BJ (cell line): Measurements from ENCODE around the gene NCAPG. TPM values are rescaled to one million over a fixed set of nuclear protein-coding genes. Genes with fewer than 3 reads are reported as not detected.

Source experiments
- CTCF ChIA-PET: fragments of 350-600 bp; formaldehyde crosslinking; extraction: SDS; loops from one replicate; lab custom pipeline; 2021; ENCODE audit warnings: antibody characterized with exemption, inconsistent platforms; lab: Yijun Ruan, JAX
- POLR2A ChIA-PET: fragments of 300-600 bp; sonication (Branson Sonifier 250); formaldehyde crosslinking; extraction: SDS; loops from one replicate; lab custom pipeline; 2021; ENCODE audit warnings: antibody characterized with exemption; lab: Charles Lee
- DNase-seq: peaks from one replicate; pipeline ENCODE4 v3.0.0-alpha.2; 2011; ENCODE audit warnings: low read depth
- H3K27me3 ChIP-seq: 2 replicates; pipeline ENCODE4 v1.6.0; 2011; ENCODE audit warnings: low read length; ENCODE audit not compliant: control insufficient read depth, insufficient read depth
- H3K36me3 ChIP-seq: 2 replicates; pipeline ENCODE4 v1.5.1; 2011; ENCODE audit warnings: low read length; ENCODE audit not compliant: control insufficient read depth, insufficient read depth
- H3K4me3 ChIP-seq: 2 replicates; pipeline ENCODE4 v1.5.1; 2011; ENCODE audit warnings: low read depth, mild to moderate bottlenecking, control low read depth, low read length
- CTCF ChIP-seq: IDR thresholded peaks from 2 replicates; pipeline ENCODE4 v1.5.1; 2011; ENCODE audit warnings: low read depth, mild to moderate bottlenecking, control low read depth, inconsistent platforms, low read length, moderate library complexity; ENCODE audit not compliant: insufficient read depth
- polyA plus RNA-seq: library from polyadenylated mRNA; depleted of rRNA; stranded (reverse); fragments of >200 nt; gene quantifications from 2 replicates; pipeline ENCODE4 v1.2.3, GENCODE V29; 2011

NCAPG gene
- polyA plus RNA-seq, 1 experiment = 7.8 TPM

DNA sequence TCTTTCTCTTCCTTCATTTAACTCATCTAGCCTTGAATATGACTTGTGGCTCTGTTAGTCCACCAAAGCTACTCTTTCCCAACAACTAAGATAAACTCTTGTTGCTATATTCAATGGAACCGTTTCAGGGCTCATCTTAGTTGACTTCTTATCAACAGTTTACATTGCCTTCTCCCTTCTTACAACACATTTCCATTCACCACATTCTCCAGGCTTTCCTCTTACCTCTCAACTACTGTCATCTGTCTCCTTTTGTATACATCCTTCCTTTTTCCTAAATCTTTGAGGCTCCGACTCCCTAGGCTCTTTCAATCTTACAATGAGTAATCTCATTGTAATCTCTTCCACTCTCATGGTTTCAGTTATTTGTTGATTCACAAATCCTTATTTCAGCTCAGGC lies 58.5 kb downstream of the NCAPG start:
- no peaks in the 10 kb centered on the region for H3K27me3 ChIP-seq
- no peak overlapping the region for H3K4me3 ChIP-seq
- POLR2A ChIA-PET = no interaction called here
- TF ChIP-seq CTCF = no peak
- H3K36me3 ChIP-seq = no peaks in the 10 kb centered on the region
- CTCF ChIA-PET = no interaction called here
- DNase-seq = no peak

DNA sequence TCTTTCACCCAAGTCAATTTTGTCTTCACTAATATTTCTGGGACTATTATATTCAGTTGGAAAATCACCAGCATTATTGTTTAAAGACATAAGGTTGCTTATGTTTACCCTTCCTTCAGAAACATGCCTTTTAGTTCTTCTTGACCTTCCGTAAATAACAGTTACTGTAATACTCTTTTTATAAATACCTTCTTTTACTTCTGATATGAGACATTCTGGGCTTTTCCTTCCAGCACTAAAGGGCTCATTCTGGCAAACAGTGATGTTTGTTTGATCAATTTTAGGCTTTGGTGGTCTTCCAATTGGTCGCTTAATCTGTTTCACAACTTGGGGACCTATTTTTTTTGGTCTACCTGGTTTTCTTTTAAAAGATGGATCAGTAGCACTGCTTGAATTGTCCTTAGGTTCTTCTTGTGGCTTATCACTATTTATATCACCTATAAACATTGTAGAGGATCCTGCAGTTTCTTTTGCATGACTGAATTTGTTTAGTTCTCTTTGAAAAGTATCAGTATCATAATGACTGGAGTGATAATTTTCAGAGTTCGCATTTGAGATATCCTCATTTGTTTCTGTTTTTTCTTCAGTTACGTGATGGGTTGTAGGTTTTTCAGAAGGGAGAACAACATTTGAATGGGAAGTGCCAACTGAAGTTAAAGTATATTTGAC lies 64.8 kb downstream of the NCAPG start:
- Histone ChIP-seq H3K27me3 (no peaks in the 10 kb centered on the region), H3K4me3 (no peak overlapping the region), H3K36me3 (no peaks in the 10 kb centered on the region)
- POLR2A ChIA-PET = no interaction called here
- CTCF ChIA-PET = interaction anchor here (0.9 kb wide), 1 partner anchor 9 kb away, joined by 3 read pairs; no protein-coding TSS in a partner anchor
- TF ChIP-seq CTCF = no peak
- DNase-seq = no peak

- CTCF ChIA-PET = no interaction called here
- POLR2A ChIA-PET = no interaction called here
- DNase-seq = no peak
Observed at GRCh38 chr4:17876943-17877342, 66.2 kb downstream of the NCAPG start.

DNA sequence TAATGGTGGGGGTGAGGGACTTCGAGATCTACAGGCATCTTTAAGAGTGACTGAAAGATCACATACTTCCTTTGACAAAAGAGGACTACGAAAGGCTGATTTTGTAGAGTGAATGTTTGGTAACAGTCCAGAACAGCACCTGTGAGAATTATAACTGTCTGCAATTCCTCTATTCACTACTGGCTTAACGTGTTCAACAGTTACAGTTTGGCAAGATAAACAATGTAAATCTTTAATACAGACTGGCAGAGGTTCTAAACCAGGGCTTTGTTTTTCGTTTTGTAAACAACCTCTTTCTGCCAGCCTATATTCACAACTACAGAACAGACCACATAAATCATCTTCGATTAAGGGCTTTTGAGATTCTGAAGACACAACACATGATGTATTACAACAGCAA lies 66.9 kb downstream of the NCAPG start:
- Histone ChIP-seq H3K4me3 (no peak overlapping the region), H3K27me3 (no peaks in the 10 kb centered on the region), H3K36me3 (no peaks in the 10 kb centered on the region)
- no peak for DNase-seq
- ChIA-PET CTCF (interaction anchor here (1.2 kb wide), 1 partner anchor 60 kb away, joined by 3 read pairs; no protein-coding TSS in a partner anchor), POLR2A (no interaction called here)
- TF ChIP-seq CTCF = no peak

More at GRCh38 chr4:17876943-17877342, 66.2 kb downstream of the NCAPG start:
- no peaks in the 10 kb centered on the region for H3K36me3 ChIP-seq
- TF ChIP-seq CTCF = no peak
- H3K27me3 ChIP-seq = no peaks in the 10 kb centered on the region
- no peak overlapping the region for H3K4me3 ChIP-seq

DNA sequence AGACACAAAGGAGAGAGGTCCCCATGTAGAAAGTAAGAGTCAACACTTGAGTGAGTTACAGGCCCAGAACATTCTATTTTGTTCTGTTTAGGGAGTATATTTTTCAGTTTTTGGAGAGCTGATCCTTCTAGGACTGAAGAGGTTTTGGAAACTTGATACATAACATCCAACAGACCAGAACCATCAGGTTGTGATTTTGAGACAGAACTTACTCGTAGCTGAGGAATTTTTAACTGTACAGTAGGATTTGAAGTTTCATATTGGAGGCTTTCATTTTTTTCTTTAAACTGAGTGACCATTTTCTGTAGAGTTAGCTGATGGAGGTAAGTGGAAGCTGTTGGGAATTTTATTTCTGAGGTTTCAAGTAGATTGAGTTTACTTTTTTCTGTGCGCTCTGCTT lies 73.3 kb downstream of the NCAPG start:
- DNase-seq = peak; percentile 2
- H3K4me3 ChIP-seq = no peak overlapping the region
- H3K27me3 ChIP-seq = no peaks in the 10 kb centered on the region
- TF ChIP-seq CTCF = no peak
- no peaks in the 10 kb centered on the region for H3K36me3 ChIP-seq
- CTCF ChIA-PET = interaction anchor here (1.0 kb wide), 1 partner anchor 9 kb away, joined by 3 read pairs; no protein-coding TSS in a partner anchor
- POLR2A ChIA-PET = no interaction called here
